Mammary epithelial cell (primary cell): ENCODE data around the gene DLG5.

ENCODE experiments used
- EZH2 ChIP-seq: IDR thresholded peaks from 2 replicates; pipeline ENCODE4 v1.6.1; 2012; ENCODE audit warnings: low read length, inconsistent platforms, borderline replicate concordance
- TF ChIP-seq, protein P1 (sequence below), 2 donors: IDR thresholded peaks in 1 of 2; conservative IDR thresholded peaks in 1 of 2; 2 replicates each; pipeline ENCODE4 v1.5.1; 2011 to 2012; ENCODE audit warnings: inconsistent platforms in 2 of 2, low read length in 2 of 2, mild to moderate bottlenecking in 2 of 2, control low read depth in 1 of 2, low read depth in 1 of 2; ENCODE audit not compliant: insufficient read depth in 1 of 2; ENCODE audit errors: extremely low read depth in 1 of 2

DNA sequence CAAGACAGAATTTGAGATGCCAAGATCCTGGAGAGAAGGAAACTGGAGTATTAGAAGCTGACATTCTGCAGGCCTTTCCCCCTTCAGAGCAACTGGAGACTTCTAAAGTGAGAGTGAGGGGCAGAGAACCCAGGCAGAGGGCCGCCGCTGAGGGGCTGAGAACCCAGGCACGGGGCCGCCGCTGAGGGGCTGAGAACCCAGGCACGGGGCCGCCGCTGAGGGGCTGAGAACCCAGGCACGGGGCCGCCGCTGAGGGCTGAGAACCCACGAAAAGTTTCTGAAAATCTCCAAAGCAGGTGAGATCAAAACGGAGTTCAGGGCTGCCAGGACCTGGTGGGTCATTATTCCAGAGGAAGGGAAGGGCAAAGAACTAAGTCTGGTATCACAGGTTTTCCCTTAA lies 126.2 kb downstream of the DLG5 start:
- TF ChIP-seq, protein P1, sequence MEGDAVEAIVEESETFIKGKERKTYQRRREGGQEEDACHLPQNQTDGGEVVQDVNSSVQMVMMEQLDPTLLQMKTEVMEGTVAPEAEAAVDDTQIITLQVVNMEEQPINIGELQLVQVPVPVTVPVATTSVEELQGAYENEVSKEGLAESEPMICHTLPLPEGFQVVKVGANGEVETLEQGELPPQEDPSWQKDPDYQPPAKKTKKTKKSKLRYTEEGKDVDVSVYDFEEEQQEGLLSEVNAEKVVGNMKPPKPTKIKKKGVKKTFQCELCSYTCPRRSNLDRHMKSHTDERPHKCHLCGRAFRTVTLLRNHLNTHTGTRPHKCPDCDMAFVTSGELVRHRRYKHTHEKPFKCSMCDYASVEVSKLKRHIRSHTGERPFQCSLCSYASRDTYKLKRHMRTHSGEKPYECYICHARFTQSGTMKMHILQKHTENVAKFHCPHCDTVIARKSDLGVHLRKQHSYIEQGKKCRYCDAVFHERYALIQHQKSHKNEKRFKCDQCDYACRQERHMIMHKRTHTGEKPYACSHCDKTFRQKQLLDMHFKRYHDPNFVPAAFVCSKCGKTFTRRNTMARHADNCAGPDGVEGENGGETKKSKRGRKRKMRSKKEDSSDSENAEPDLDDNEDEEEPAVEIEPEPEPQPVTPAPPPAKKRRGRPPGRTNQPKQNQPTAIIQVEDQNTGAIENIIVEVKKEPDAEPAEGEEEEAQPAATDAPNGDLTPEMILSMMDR (conservative IDR thresholded peaks at IDR 0.05 in 1 of 2, IDR thresholded peaks at IDR 0.05 in 1 of 2; ENCODE audit: extremely low read depth in 1 of 2, insufficient read depth in 1 of 2, low read depth in 1 of 2, low read length in 2 of 2), result no peak
- TF ChIP-seq EZH2, result no peak
